Measurements from ENCODE around the gene ENTPD1. TPM values are rescaled to one million over a fixed set of nuclear protein-coding genes. Genes with fewer than 3 reads are reported as not detected.

Gene ENTPD1
- polyA plus RNA-seq, 1 donor: 10.4 TPM

Other genes starting within 250 kb of the ENTPD1 start
- 72.6 TPM for gene SORBS1, start 194.8 kb upstream of the ENTPD1 start, polyA plus RNA-seq (ENCODE audit: insufficient read length)
- gene ALDH18A1, start 99.5 kb upstream of the ENTPD1 start, polyA plus RNA-seq (ENCODE audit: insufficient read length): 31.3 TPM
- gene TCTN3, start 62.2 kb upstream of the ENTPD1 start, polyA plus RNA-seq (ENCODE audit: insufficient read length): 23.7 TPM
- 0.54 TPM for gene CC2D2B, start 151.8 kb downstream of the ENTPD1 start, polyA plus RNA-seq (ENCODE audit: insufficient read length)

Measured in hindlimb muscle (tissue), 1 donor.